Activated naive CD8-positive, alpha-beta T cell treated with anti-CD3 and anti-CD28 coated beads, Interleukin-2, amount 10 ng/mL, durations not matched to agents 7 days and 5 days (primary cell): ENCODE measurements around the gene CPA3. TPM values are rescaled to one million over a fixed set of nuclear protein-coding genes. Genes with fewer than 3 reads are reported as not detected.

Experiments
- ATAC-seq: fragments of 150-1000 bp; cut with Tn5 transposase; one replicate; pipeline ENCODE4 v1.10.0; 2021; ENCODE audit warnings: low read depth, moderate library complexity
- POLR2A ChIA-PET: fragments of 350-600 bp; sonication (Branson Sonifier 250); formaldehyde crosslinking; loops from one replicate; lab custom pipeline; 2021; ENCODE audit warnings: antibody characterized with exemption; lab: Charles Lee
- DNase-seq: peaks from one replicate; pipeline ENCODE4 v3.0.0; 2021
- H3K27ac Mint-ChIP-seq: one replicate; pipeline ENCODE4 v1.8.0; 2022; ENCODE audit warnings: mild to moderate bottlenecking, mixed read lengths
- H3K27me3 Mint-ChIP-seq: one replicate; pipeline ENCODE4 v1.8.0; 2022; ENCODE audit warnings: mild to moderate bottlenecking, moderate library complexity, mixed read lengths
- H3K36me3 Mint-ChIP-seq: one replicate; pipeline ENCODE4 v1.8.0; 2021; ENCODE audit warnings: mild to moderate bottlenecking, mixed read lengths
- H3K4me1 Mint-ChIP-seq: one replicate; pipeline ENCODE4 v1.8.0; 2021; ENCODE audit warnings: mixed read lengths
- H3K4me3 Mint-ChIP-seq: one replicate; pipeline ENCODE4 v1.8.0; 2022; ENCODE audit warnings: mild to moderate bottlenecking, moderate library complexity, mixed read lengths
- H3K9me3 Mint-ChIP-seq: one replicate; pipeline ENCODE4 v1.8.0; 2021; ENCODE audit warnings: mixed read lengths
- total RNA-seq, 2 experiments: library from RNA; stranded (reverse); gene quantifications; one replicate each; pipeline ENCODE4 v1.2.3, GENCODE V29; 2021

The CPA3 gene
- not detected for total RNA-seq

GRCh38 chr3:148865049-148865448 lies at the start of gene CPA3:
TSS of gene CPA3 (plus strand) at chr3:148865296. CDS start at chr3:148865308, 12 bp downstream.
- H3K4me1 Mint-ChIP-seq: no peaks in the 10 kb centered on the region
- H3K27me3 Mint-ChIP-seq: peaks cover 32% of the 10 kb centered on the region
- no peaks in the 10 kb centered on the region for H3K9me3 Mint-ChIP-seq
- H3K36me3 Mint-ChIP-seq: no peaks in the 10 kb centered on the region
- H3K4me3 Mint-ChIP-seq: no peak within 1 kb of the TSS
- DNase-seq (no peak), ATAC-seq (no peak)
- H3K27ac Mint-ChIP-seq: no peak within 1 kb of the TSS
- POLR2A ChIA-PET: no interaction called here

- Mint-ChIP-seq H3K27me3 (peaks cover 8% of the 10 kb centered on the region), H3K36me3 (no peaks in the 10 kb centered on the region), H3K4me1 (no peaks in the 10 kb centered on the region), H3K4me3 (no peak overlapping the region), H3K27ac (no peak overlapping the region), H3K9me3 (no peaks in the 10 kb centered on the region)
- ATAC-seq: no peak
- DNase-seq: no peak
- POLR2A ChIA-PET: no interaction called here
These were observed 49.6 kb upstream of the CPA3 start for GRCh38 chr3:148815316-148816110.

- no peak for ATAC-seq
- POLR2A ChIA-PET: no interaction called here
- Mint-ChIP-seq H3K4me3 (no peak overlapping the region), H3K9me3 (no peaks in the 10 kb centered on the region), H3K27me3 (peaks cover 7% of the 10 kb centered on the region), H3K27ac (no peak overlapping the region), H3K4me1 (no peaks in the 10 kb centered on the region), H3K36me3 (no peaks in the 10 kb centered on the region)
- DNase-seq: no peak
These were observed 48.7 kb upstream of the CPA3 start for GRCh38 chr3:148816427-148816826.

GRCh38 chr3:148816981-148817525 lies 48.0 kb upstream of the CPA3 start:
- Mint-ChIP-seq H3K27me3 (peaks cover 7% of the 10 kb centered on the region), H3K27ac (no peak overlapping the region), H3K36me3 (no peaks in the 10 kb centered on the region), H3K9me3 (no peaks in the 10 kb centered on the region), H3K4me1 (no peaks in the 10 kb centered on the region), H3K4me3 (no peak overlapping the region)
- POLR2A ChIA-PET: no interaction called here
- no peak for ATAC-seq
- no peak for DNase-seq

GRCh38 chr3:148820361-148821245 lies 44.5 kb upstream of the CPA3 start:
- Mint-ChIP-seq H3K27ac (no peak overlapping the region), H3K4me1 (no peaks in the 10 kb centered on the region), H3K4me3 (no peak overlapping the region), H3K27me3 (peaks cover 7% of the 10 kb centered on the region), H3K9me3 (no peaks in the 10 kb centered on the region), H3K36me3 (no peaks in the 10 kb centered on the region)
- DNase-seq: no peak
- POLR2A ChIA-PET: no interaction called here
- ATAC-seq: no peak

- H3K4me1 Mint-ChIP-seq: no peaks in the 10 kb centered on the region
- H3K4me3 Mint-ChIP-seq: no peak overlapping the region
- no peak overlapping the region for H3K27ac Mint-ChIP-seq
- POLR2A ChIA-PET: no interaction called here
- no peak for DNase-seq
- H3K36me3 Mint-ChIP-seq: no peaks in the 10 kb centered on the region
- ATAC-seq: no peak
- no peaks in the 10 kb centered on the region for H3K9me3 Mint-ChIP-seq
- peaks cover 4% of the 10 kb centered on the region for H3K27me3 Mint-ChIP-seq
These were observed 42.1 kb upstream of the CPA3 start for GRCh38 chr3:148823026-148823425.

GRCh38 chr3:148825476-148825875 lies 39.6 kb upstream of the CPA3 start:
- ATAC-seq: no peak
- Mint-ChIP-seq H3K9me3 (no peaks in the 10 kb centered on the region), H3K36me3 (no peaks in the 10 kb centered on the region), H3K27me3 (peaks cover 6% of the 10 kb centered on the region), H3K4me1 (no peaks in the 10 kb centered on the region), H3K4me3 (no peak overlapping the region), H3K27ac (no peak overlapping the region)
- POLR2A ChIA-PET: no interaction called here
- no peak for DNase-seq

GRCh38 chr3:148827585-148827984 lies 37.5 kb upstream of the CPA3 start, which contains the start of gene CPB1:
TSS of gene CPB1 (plus strand) at chr3:148827811. CDS start at chr3:148827824, 13 bp downstream.
- Mint-ChIP-seq H3K27me3 (peaks cover 17% of the 10 kb centered on the region), H3K36me3 (no peaks in the 10 kb centered on the region), H3K4me3 (no peak within 1 kb of the TSS), H3K9me3 (no peaks in the 10 kb centered on the region), H3K4me1 (no peaks in the 10 kb centered on the region), H3K27ac (no peak within 1 kb of the TSS)
- ATAC-seq (no peak), DNase-seq (no peak)
- POLR2A ChIA-PET: no interaction called here

GRCh38 chr3:148828136-148828690 lies 36.9 kb upstream of the CPA3 start:
- POLR2A ChIA-PET: no interaction called here
- ATAC-seq: no peak
- Mint-ChIP-seq H3K9me3 (no peaks in the 10 kb centered on the region), H3K27me3 (peaks cover 17% of the 10 kb centered on the region), H3K4me3 (no peak overlapping the region), H3K27ac (no peak overlapping the region), H3K4me1 (no peaks in the 10 kb centered on the region), H3K36me3 (no peaks in the 10 kb centered on the region)
- no peak for DNase-seq

GRCh38 chr3:148829926-148830325 lies 35.2 kb upstream of the CPA3 start:
- H3K27ac Mint-ChIP-seq: no peak overlapping the region
- POLR2A ChIA-PET: no interaction called here
- no peak for DNase-seq

GRCh38 chr3:148833223-148833622 lies 31.9 kb upstream of the CPA3 start:
- Mint-ChIP-seq H3K4me1 (no peaks in the 10 kb centered on the region), H3K27ac (no peak overlapping the region), H3K27me3 (peaks cover 17% of the 10 kb centered on the region), H3K4me3 (no peak overlapping the region), H3K9me3 (no peaks in the 10 kb centered on the region), H3K36me3 (no peaks in the 10 kb centered on the region)
- DNase-seq: no peak
- ATAC-seq: no peak
- POLR2A ChIA-PET: no interaction called here

More at GRCh38 chr3:148829926-148830325, 35.2 kb upstream of the CPA3 start:
- Mint-ChIP-seq H3K9me3 (no peaks in the 10 kb centered on the region), H3K27me3 (peaks cover 17% of the 10 kb centered on the region), H3K36me3 (no peaks in the 10 kb centered on the region), H3K4me1 (no peaks in the 10 kb centered on the region), H3K4me3 (no peak overlapping the region)
- ATAC-seq: no peak

GRCh38 chr3:148839805-148840204 lies 25.3 kb upstream of the CPA3 start:
- H3K27me3 Mint-ChIP-seq: no peaks in the 10 kb centered on the region
- no peak overlapping the region for H3K4me3 Mint-ChIP-seq
- POLR2A ChIA-PET: no interaction called here
- no peaks in the 10 kb centered on the region for H3K9me3 Mint-ChIP-seq
- no peak for DNase-seq
- ATAC-seq: no peak
- H3K27ac Mint-ChIP-seq: no peak overlapping the region
- no peaks in the 10 kb centered on the region for H3K4me1 Mint-ChIP-seq
- H3K36me3 Mint-ChIP-seq: no peaks in the 10 kb centered on the region

GRCh38 chr3:148840451-148840850 lies 24.6 kb upstream of the CPA3 start:
- POLR2A ChIA-PET: no interaction called here
- Mint-ChIP-seq H3K4me3 (no peak overlapping the region), H3K27ac (no peak overlapping the region), H3K36me3 (no peaks in the 10 kb centered on the region), H3K4me1 (no peaks in the 10 kb centered on the region), H3K27me3 (peaks cover 2% of the 10 kb centered on the region), H3K9me3 (no peaks in the 10 kb centered on the region)
- DNase-seq: no peak
- ATAC-seq: no peak
